CD14-positive monocyte (primary cell): ENCODE results near the gene CACNA1C. TPM values are rescaled to one million over a fixed set of nuclear protein-coding genes. Genes with fewer than 3 reads are reported as not detected.

ENCODE experiments used
- DNase-seq, 3 donors: peaks; one replicate each; pipeline ENCODE4 v3.0.0-alpha.2; 2011 to 2022
- H2AFZ ChIP-seq: 2 replicates; pipeline ENCODE4 v1.6.0; 2012; ENCODE audit warnings: mild to moderate bottlenecking, low read depth, low read length, inconsistent platforms; ENCODE audit not compliant: insufficient read depth, poor library complexity, severe bottlenecking
- H3K27ac ChIP-seq, 2 donors: 1 replicate in 1 of 2; 2 replicates in 1 of 2; pipeline ENCODE4 v1.5.1; 2012 to 2013; ENCODE audit warnings: low read length in 2 of 2, control low read depth in 1 of 2, inconsistent platforms in 1 of 2, low read depth in 1 of 2, mild to moderate bottlenecking in 1 of 2
- H3K27me3 ChIP-seq, 2 donors: one replicate each; pipeline versions ENCODE4 v1.6.0 to v1.6.1; 2011 to 2013; ENCODE audit warnings: low read length in 2 of 2; ENCODE audit not compliant: control insufficient read depth in 2 of 2, insufficient read depth in 2 of 2
- H3K36me3 ChIP-seq, 2 donors: replicated peaks in 1 of 2; 1 replicate in 1 of 2; 2 replicates in 1 of 2; pipeline versions ENCODE4 v1.5.1 to v1.6.1; 2012 to 2013; ENCODE audit warnings: low read length in 2 of 2, control low read depth in 1 of 2, inconsistent platforms in 1 of 2, mild to moderate bottlenecking in 1 of 2; ENCODE audit not compliant: insufficient read depth in 2 of 2, control insufficient read depth in 1 of 2
- H3K4me1 ChIP-seq, 2 donors: 1 replicate in 1 of 2; 2 replicates in 1 of 2; pipeline versions ENCODE4 v1.5.1 to v1.6.1; 2012 to 2013; ENCODE audit warnings: low read length in 2 of 2, control low read depth in 1 of 2, inconsistent platforms in 1 of 2, mild to moderate bottlenecking in 1 of 2, moderate library complexity in 1 of 2; ENCODE audit not compliant: insufficient read depth in 2 of 2, control insufficient read depth in 1 of 2
- H3K4me2 ChIP-seq: replicated peaks from 2 replicates; pipeline ENCODE3; 2012; ENCODE audit warnings: low read length, moderate library complexity, mild to moderate bottlenecking; ENCODE audit not compliant: poor library complexity, severe bottlenecking; ENCODE audit errors: extremely low read depth
- H3K4me3 ChIP-seq, 3 experiments: fragments of 200-600 bp in 1 of 3; sonication (generic) in 1 of 3; replicated peaks in 1 of 3; 1 replicate in 2 of 3; 2 replicates in 1 of 3; pipeline ENCODE4 v1.5.1; 2011 to 2013; ENCODE audit warnings: low read length in 3 of 3, mild to moderate bottlenecking in 3 of 3, control low read depth in 2 of 3, low read depth in 2 of 3, inconsistent platforms in 1 of 3, moderate library complexity in 1 of 3
- H3K79me2 ChIP-seq: 2 replicates; pipeline ENCODE4 v1.6.0; 2012; ENCODE audit warnings: mild to moderate bottlenecking, control low read depth, inconsistent platforms, low read length, moderate library complexity; ENCODE audit not compliant: insufficient read depth
- H3K9ac ChIP-seq: 2 replicates; pipeline ENCODE4 v1.6.0; 2017; ENCODE audit warnings: low read length, mild to moderate bottlenecking; ENCODE audit not compliant: insufficient read depth, poor library complexity, severe bottlenecking
- H3K9me3 ChIP-seq, 2 donors: replicated peaks in 1 of 2; 1 replicate in 1 of 2; 2 replicates in 1 of 2; pipeline versions ENCODE4 v1.5.1 to v1.6.1; 2012 to 2013; ENCODE audit warnings: low read length in 2 of 2, control low read depth in 1 of 2; ENCODE audit not compliant: control insufficient read depth in 1 of 2, insufficient read depth in 1 of 2
- H4K20me1 ChIP-seq: 2 replicates; pipeline ENCODE4 v1.6.0; 2012; ENCODE audit warnings: mild to moderate bottlenecking, low read length, control low read depth, moderate library complexity; ENCODE audit not compliant: insufficient read depth
- H3K27ac Mint-ChIP-seq, 7 donors: one replicate each; pipeline ENCODE4 v1.8.0; 2020; ENCODE audit warnings: mild to moderate bottlenecking in 7 of 7, mixed read lengths in 7 of 7, moderate library complexity in 6 of 7, inconsistent platforms in 2 of 7
- H3K27me3 Mint-ChIP-seq, 3 donors: one replicate each; pipeline ENCODE4 v1.8.0; 2021 to 2022; ENCODE audit warnings: low read depth in 3 of 3, mild to moderate bottlenecking in 3 of 3, mixed read lengths in 3 of 3, moderate library complexity in 3 of 3, inconsistent platforms in 1 of 3
- H3K36me3 Mint-ChIP-seq, 2 donors: one replicate each; pipeline ENCODE4 v1.8.0; 2020; ENCODE audit warnings: mixed read lengths in 2 of 2, inconsistent platforms in 1 of 2, mild to moderate bottlenecking in 1 of 2
- H3K4me1 Mint-ChIP-seq: one replicate; pipeline ENCODE4 v1.8.0; 2020; ENCODE audit warnings: mild to moderate bottlenecking, mixed read lengths
- H3K4me3 Mint-ChIP-seq, 2 donors: one replicate each; pipeline ENCODE4 v1.8.0; 2020; ENCODE audit warnings: mild to moderate bottlenecking in 2 of 2, mixed read lengths in 2 of 2, moderate library complexity in 1 of 2
- H3K9me3 Mint-ChIP-seq, 7 donors: one replicate each; pipeline ENCODE4 v1.8.0; 2020 to 2022; ENCODE audit warnings: mixed read lengths in 7 of 7, mild to moderate bottlenecking in 6 of 7, moderate library complexity in 6 of 7, inconsistent platforms in 2 of 7
- WGBS: methylation state at CpG from one replicate; pipeline ENCODE4 v1.1.5; 2013; ENCODE audit warnings: missing lambda C conversion rate; ENCODE audit not compliant: insufficient coverage; 5-methylcytosine and 5-hydroxymethylcytosine counted together
- intact Hi-C, 2 donors: fragments of 100-400 bp; cut with micrococcal nuclease; formaldehyde crosslinking; loops; one replicate each; pipeline versions ENCODE4 v1.15.0 to v1.15.1; 2023
- polyA plus RNA-seq, 3 donors: library from polyadenylated mRNA; depleted of rRNA in 1 of 3; unstranded in 2 of 3; stranded (reverse) in 1 of 3; fragments of 300-500 nt in 2 of 3; fragments of >200 nt in 1 of 3; fragmentation: Illumina TruSeq in 2 of 3; gene quantifications; 1 replicate in 2 of 3; 2 replicates in 1 of 3; pipeline ENCODE4 v1.2.3, GENCODE V29; 2012 to 2021
- TF ChIP-seq, protein P1 (sequence below): fragments of 200-600 bp; IDR thresholded peaks from one replicate; pipeline ENCODE4 v1.8.0; 2022; ENCODE audit warnings: antibody characterized with exemption, mild to moderate bottlenecking

CACNA1C gene
- polyA plus RNA-seq, 3 donors, result not detected

DNA sequence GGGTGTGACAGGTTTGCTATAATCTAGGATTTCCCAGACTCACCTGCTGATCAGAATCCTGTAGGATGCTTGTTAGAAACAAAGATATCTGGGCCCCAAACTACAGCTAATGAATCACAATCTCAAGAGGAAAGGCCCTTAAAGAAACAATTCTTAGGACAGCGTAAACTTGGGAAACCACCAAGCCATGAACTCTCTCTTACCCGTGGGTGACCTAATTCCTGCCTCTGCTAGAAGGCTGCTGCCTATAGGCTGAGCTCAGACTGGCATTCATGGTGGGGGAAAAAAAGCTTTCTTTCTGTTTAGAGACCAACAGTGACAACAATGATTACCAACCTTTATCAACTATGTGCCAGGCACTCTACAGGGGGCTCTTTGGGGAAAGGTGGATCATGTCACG lies 528.0 kb downstream of the CACNA1C start:
- Mint-ChIP-seq H3K27ac (no peak overlapping the region), H3K9me3 (no peaks in the 10 kb centered on the region), H3K27me3 (peaks cover 11 to 28% (median 24%) of the 10 kb centered on the region in 3 donors), H3K4me1 (peaks cover 4% of the 10 kb centered on the region), H3K4me3 (no peak overlapping the region), H3K36me3 (no peaks in the 10 kb centered on the region)
- no peak overlapping the region for H2AFZ ChIP-seq
- intact Hi-C loops, result loop anchor here in 1 of 2 donors (5.0 kb wide), 1 partner anchor 524 kb away; no protein-coding TSS in a partner anchor
- no peaks in the 10 kb centered on the region for H4K20me1 ChIP-seq
- H3K79me2 ChIP-seq, result no peaks in the 10 kb centered on the region
- 100% methylated on average over 1 of the region's 3 CpGs for WGBS
- no peak overlapping the region for H3K4me2 ChIP-seq
- TF ChIP-seq, protein P1, sequence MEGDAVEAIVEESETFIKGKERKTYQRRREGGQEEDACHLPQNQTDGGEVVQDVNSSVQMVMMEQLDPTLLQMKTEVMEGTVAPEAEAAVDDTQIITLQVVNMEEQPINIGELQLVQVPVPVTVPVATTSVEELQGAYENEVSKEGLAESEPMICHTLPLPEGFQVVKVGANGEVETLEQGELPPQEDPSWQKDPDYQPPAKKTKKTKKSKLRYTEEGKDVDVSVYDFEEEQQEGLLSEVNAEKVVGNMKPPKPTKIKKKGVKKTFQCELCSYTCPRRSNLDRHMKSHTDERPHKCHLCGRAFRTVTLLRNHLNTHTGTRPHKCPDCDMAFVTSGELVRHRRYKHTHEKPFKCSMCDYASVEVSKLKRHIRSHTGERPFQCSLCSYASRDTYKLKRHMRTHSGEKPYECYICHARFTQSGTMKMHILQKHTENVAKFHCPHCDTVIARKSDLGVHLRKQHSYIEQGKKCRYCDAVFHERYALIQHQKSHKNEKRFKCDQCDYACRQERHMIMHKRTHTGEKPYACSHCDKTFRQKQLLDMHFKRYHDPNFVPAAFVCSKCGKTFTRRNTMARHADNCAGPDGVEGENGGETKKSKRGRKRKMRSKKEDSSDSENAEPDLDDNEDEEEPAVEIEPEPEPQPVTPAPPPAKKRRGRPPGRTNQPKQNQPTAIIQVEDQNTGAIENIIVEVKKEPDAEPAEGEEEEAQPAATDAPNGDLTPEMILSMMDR, result no peak
- no peaks in the 10 kb centered on the region for H3K9me3 ChIP-seq
- no peak overlapping the region for H3K27ac ChIP-seq
- H3K9ac ChIP-seq, result no peak overlapping the region
- no peak overlapping the region for H3K4me3 ChIP-seq
- DNase-seq, result no peak
- peaks cover 4 to 8% of the 10 kb centered on the region in 2 donors for H3K4me1 ChIP-seq
- H3K27me3 ChIP-seq, result peaks cover 2 to 21% of the 10 kb centered on the region in 2 donors
- H3K36me3 ChIP-seq, result no peaks in the 10 kb centered on the region

DNA sequence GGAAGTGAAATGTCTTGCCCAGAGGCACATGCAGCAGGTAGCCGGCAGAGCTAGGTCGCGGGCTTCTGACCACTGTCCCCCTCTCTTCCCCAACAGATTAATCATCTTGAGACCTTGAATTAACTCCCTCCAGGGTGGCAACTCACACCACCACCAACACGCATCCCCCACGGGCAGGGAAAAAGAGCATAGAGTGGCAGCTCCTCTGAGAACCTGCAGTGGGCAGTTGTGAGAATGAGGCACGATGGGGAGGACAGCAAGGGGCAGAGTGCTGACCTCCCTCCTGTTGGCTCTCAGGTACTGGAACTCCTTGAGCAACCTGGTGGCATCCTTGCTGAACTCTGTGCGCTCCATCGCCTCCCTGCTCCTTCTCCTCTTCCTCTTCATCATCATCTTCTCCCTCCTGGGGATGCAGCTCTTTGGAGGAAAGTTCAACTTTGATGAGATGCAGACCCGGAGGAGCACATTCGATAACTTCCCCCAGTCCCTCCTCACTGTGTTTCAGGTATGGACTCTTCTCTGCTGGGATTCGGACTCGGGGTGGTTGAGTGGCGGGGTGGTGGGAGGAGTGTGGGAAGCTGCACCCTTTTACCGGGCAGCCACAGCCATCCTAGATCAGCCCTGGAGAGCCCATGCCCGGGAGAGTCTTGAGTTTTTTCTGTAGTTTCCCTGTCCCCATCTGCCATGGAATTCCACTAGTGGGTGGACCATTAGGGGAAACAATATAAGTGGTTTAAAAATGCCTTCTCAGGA lies 528.7 kb downstream of the CACNA1C start:
- Mint-ChIP-seq H3K36me3 (no peaks in the 10 kb centered on the region), H3K4me1 (peaks cover 4% of the 10 kb centered on the region), H3K9me3 (no peaks in the 10 kb centered on the region), H3K27me3 (peaks cover 11 to 30% (median 22%) of the 10 kb centered on the region in 3 donors), H3K4me3 (peak overlapping the region in 1 of 2 donors; percentile 12), H3K27ac (no peak overlapping the region)
- Histone ChIP-seq H2AFZ (no peak overlapping the region), H3K36me3 (no peaks in the 10 kb centered on the region), H3K4me2 (no peak overlapping the region), H3K9ac (no peak overlapping the region), H4K20me1 (no peaks in the 10 kb centered on the region), H3K4me1 (peaks cover 4 to 8% of the 10 kb centered on the region in 2 donors), H3K27me3 (peaks cover 2 to 21% of the 10 kb centered on the region in 2 donors), H3K79me2 (no peaks in the 10 kb centered on the region), H3K27ac (no peak overlapping the region), H3K9me3 (no peaks in the 10 kb centered on the region), H3K4me3 (no peak overlapping the region)
- WGBS, result 84% methylated on average over 8 of the region's 15 CpGs
- DNase-seq, result no peak
- TF ChIP-seq, protein P1, result no peak
- intact Hi-C loops, result loop anchor here (2.0 to 5.0 kb wide), 2 partner anchors 523 to 524 kb away; no protein-coding TSS in a partner anchor
